Measurements from ENCODE around the gene CELSR1.

GRCh38 chr22:46328797-46329196 is 208.6 kb downstream of the CELSR1 start:
- TF ChIP-seq, protein P1, sequence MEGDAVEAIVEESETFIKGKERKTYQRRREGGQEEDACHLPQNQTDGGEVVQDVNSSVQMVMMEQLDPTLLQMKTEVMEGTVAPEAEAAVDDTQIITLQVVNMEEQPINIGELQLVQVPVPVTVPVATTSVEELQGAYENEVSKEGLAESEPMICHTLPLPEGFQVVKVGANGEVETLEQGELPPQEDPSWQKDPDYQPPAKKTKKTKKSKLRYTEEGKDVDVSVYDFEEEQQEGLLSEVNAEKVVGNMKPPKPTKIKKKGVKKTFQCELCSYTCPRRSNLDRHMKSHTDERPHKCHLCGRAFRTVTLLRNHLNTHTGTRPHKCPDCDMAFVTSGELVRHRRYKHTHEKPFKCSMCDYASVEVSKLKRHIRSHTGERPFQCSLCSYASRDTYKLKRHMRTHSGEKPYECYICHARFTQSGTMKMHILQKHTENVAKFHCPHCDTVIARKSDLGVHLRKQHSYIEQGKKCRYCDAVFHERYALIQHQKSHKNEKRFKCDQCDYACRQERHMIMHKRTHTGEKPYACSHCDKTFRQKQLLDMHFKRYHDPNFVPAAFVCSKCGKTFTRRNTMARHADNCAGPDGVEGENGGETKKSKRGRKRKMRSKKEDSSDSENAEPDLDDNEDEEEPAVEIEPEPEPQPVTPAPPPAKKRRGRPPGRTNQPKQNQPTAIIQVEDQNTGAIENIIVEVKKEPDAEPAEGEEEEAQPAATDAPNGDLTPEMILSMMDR (IDR thresholded peaks at IDR 0.05; ENCODE audit: insufficient read depth, low read depth, low read length), result no peak
- no peak for TF ChIP-seq EZH2 (IDR thresholded peaks at IDR 0.05; ENCODE audit: insufficient read depth, low read length)
